ENCODE data around the gene HPCA. TPM values are rescaled to one million over a fixed set of nuclear protein-coding genes. Genes with fewer than 3 reads are reported as not detected.
A peak's percentile ranks its signal among the peaks of the same experiment; 100 is the strongest.

Gene HPCA
- total RNA-seq, 1 donor from 2014 or later, result not detected

GRCh38 chr1:32859915-32860314 is 26.4 kb upstream of the HPCA start:
- TF ChIP-seq CTCF (IDR thresholded peaks at IDR 0.05; ENCODE audit: borderline replicate concordance), result no peak
- peaks cover 67% of the 10 kb centered on the region for H3K36me3 ChIP-seq
- no peak overlapping the region for H3K27ac ChIP-seq (replicated peaks)
- DNase-seq, result no peak
- H3K27me3 ChIP-seq (ENCODE audit: low read depth), result no peaks in the 10 kb centered on the region
- no peak overlapping the region for H3K4me3 ChIP-seq
- no peaks in the 10 kb centered on the region for H3K9me3 ChIP-seq (replicated peaks)
- peaks cover 37% of the 10 kb centered on the region for H3K4me1 ChIP-seq
- intact Hi-C loops (cut with micrococcal nuclease), result no loop called here

GRCh38 chr1:32860566-32860965 is 25.7 kb upstream of the HPCA start:
- Histone ChIP-seq H3K9me3 (replicated peaks) (no peaks in the 10 kb centered on the region), H3K4me3 (no peak overlapping the region), H3K36me3 (peaks cover 61% of the 10 kb centered on the region), H3K27ac (replicated peaks) (no peak overlapping the region), H3K4me1 (peaks cover 43% of the 10 kb centered on the region), H3K27me3 (ENCODE audit: low read depth) (no peaks in the 10 kb centered on the region)
- intact Hi-C loops (cut with micrococcal nuclease), result no loop called here
- no peak for TF ChIP-seq CTCF (IDR thresholded peaks at IDR 0.05; ENCODE audit: borderline replicate concordance)
- no peak for DNase-seq

- no peak for TF ChIP-seq CTCF (IDR thresholded peaks at IDR 0.05; ENCODE audit: borderline replicate concordance)
- DNase-seq, result no peak
- peak overlapping the region; percentile 55 for H3K27ac ChIP-seq (replicated peaks)
- H3K4me3 ChIP-seq, result no peak overlapping the region
- intact Hi-C loops (cut with micrococcal nuclease), result no loop called here
- H3K9me3 ChIP-seq (replicated peaks), result no peaks in the 10 kb centered on the region
- H3K36me3 ChIP-seq, result peaks cover 46% of the 10 kb centered on the region
- peaks cover 51% of the 10 kb centered on the region for H3K4me1 ChIP-seq
- H3K27me3 ChIP-seq (ENCODE audit: low read depth), result no peaks in the 10 kb centered on the region
Measured at GRCh38 chr1:32861904-32862695, 24.2 kb upstream of the HPCA start.

GRCh38 chr1:32863218-32863880 is 22.9 kb upstream of the HPCA start:
- Histone ChIP-seq H3K4me1 (peaks cover 51% of the 10 kb centered on the region), H3K27me3 (ENCODE audit: low read depth) (no peaks in the 10 kb centered on the region), H3K36me3 (peaks cover 41% of the 10 kb centered on the region), H3K9me3 (replicated peaks) (no peaks in the 10 kb centered on the region), H3K4me3 (no peak overlapping the region), H3K27ac (replicated peaks) (peak overlapping the region; percentile 67)
- intact Hi-C loops (cut with micrococcal nuclease), result no loop called here
- DNase-seq, result no peak
- TF ChIP-seq CTCF (IDR thresholded peaks at IDR 0.05; ENCODE audit: borderline replicate concordance), result no peak

GRCh38 chr1:32863881-32864245 is 22.4 kb upstream of the HPCA start:
- no peak overlapping the region for H3K4me3 ChIP-seq
- no peaks in the 10 kb centered on the region for H3K9me3 ChIP-seq (replicated peaks)
- H3K27me3 ChIP-seq (ENCODE audit: low read depth), result no peaks in the 10 kb centered on the region
- DNase-seq, result no peak
- H3K4me1 ChIP-seq, result peaks cover 51% of the 10 kb centered on the region
- TF ChIP-seq CTCF (IDR thresholded peaks at IDR 0.05; ENCODE audit: borderline replicate concordance), result no peak
- intact Hi-C loops (cut with micrococcal nuclease), result no loop called here
- H3K27ac ChIP-seq (replicated peaks), result peak overlapping the region; percentile 67
- peaks cover 40% of the 10 kb centered on the region for H3K36me3 ChIP-seq
